MCF 10A (cell line): ENCODE measurements around the gene DLG2. TPM values are rescaled to one million over a fixed set of nuclear protein-coding genes. Genes with fewer than 3 reads are reported as not detected.
"Not testable (repeated sequence)": the region's sequence is repeated elsewhere in the genome, so short reads cannot be mapped to it uniquely, and the experiment has no call there.

Source experiments
- BruUV-seq: library from RNA; stranded (reverse); fragments of 400-500 nt; replicated peaks from 2 replicates; lab custom pipeline; 2021; lab: Mats Ljungman, UMichigan
- CTCF ChIA-PET: fragments of 300-600 bp; sonication (Branson Sonifier 250); formaldehyde crosslinking; extraction: SDS; loops from one replicate; lab custom pipeline; 2021; ENCODE audit warnings: antibody characterized with exemption, inconsistent platforms; lab: Yijun Ruan, JAX
- POLR2A ChIA-PET: fragments of 300-600, 350-650 bp; sonication (Branson Sonifier 250); formaldehyde crosslinking; extraction: SDS; loops from one replicate; lab custom pipeline; 2020; ENCODE audit warnings: antibody characterized with exemption, inconsistent platforms; lab: Yijun Ruan, JAX
- DNase-seq: peaks from one replicate; pipeline ENCODE4 v3.0.0-alpha.2; 2018; ENCODE audit not compliant: unreplicated experiment
- H3K27ac Mint-ChIP-seq: one replicate; pipeline ENCODE4 v1.8.0; 2022; ENCODE audit warnings: mild to moderate bottlenecking, low read depth, mixed read lengths; ENCODE audit not compliant: unreplicated experiment
- H3K27me3 Mint-ChIP-seq: one replicate; pipeline ENCODE4 v1.8.0; 2022; ENCODE audit warnings: mixed read lengths; ENCODE audit not compliant: insufficient read depth, unreplicated experiment
- H3K36me3 Mint-ChIP-seq: one replicate; pipeline ENCODE4 v1.8.0; 2022; ENCODE audit warnings: mild to moderate bottlenecking, moderate library complexity, mixed read lengths; ENCODE audit not compliant: insufficient read depth, unreplicated experiment
- H3K4me1 Mint-ChIP-seq: one replicate; pipeline ENCODE4 v1.8.0; 2022; ENCODE audit warnings: mixed read lengths; ENCODE audit not compliant: insufficient read depth, unreplicated experiment
- H3K4me3 Mint-ChIP-seq: one replicate; pipeline ENCODE4 v1.8.0; 2022; ENCODE audit warnings: mild to moderate bottlenecking, moderate library complexity, mixed read lengths; ENCODE audit not compliant: unreplicated experiment
- H3K9me3 Mint-ChIP-seq: one replicate; pipeline ENCODE4 v1.8.0; 2022; ENCODE audit warnings: mixed read lengths; ENCODE audit not compliant: unreplicated experiment
- intact Hi-C: fragments of 100-400 bp; cut with micrococcal nuclease; formaldehyde crosslinking; loops from 2 replicates; pipeline ENCODE4 v1.14.1; 2022
- total RNA-seq: library from RNA; stranded (reverse); gene quantifications from 2 replicates; pipeline ENCODE4 v1.2.3, GENCODE V29; 2022
- TF ChIP-seq, protein P1 (sequence below): fragments of 200-600 bp; IDR thresholded peaks from one replicate; pipeline ENCODE4 v1.8.0; 2022; ENCODE audit warnings: antibody characterized with exemption, mild to moderate bottlenecking; ENCODE audit not compliant: unreplicated experiment

DLG2 gene
- total RNA-seq, 1 experiment from 2014 or later: 0.26 TPM

DNA sequence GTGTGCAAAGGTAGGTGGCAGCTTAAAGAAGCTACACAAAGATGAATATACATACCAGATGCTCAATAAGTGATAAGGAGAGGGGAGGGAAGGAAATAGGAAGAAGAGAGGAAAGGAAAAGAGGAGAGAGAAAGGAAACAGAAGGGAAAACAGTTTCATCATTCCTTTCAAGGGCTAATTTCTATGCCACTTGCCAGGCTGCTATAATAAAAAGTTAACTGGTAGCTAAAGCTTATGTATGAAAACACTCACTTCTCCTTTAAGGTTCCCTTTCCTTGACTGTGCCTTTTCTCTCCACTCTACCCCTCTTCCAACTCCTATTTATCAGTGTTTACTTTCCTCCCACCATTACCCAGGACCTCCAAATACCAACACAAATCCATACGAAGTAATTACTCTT lies 347.9 kb downstream of the DLG2 start:
- Mint-ChIP-seq H3K4me1 (no peaks in the 10 kb centered on the region), H3K36me3 (no peaks in the 10 kb centered on the region), H3K9me3 (peaks cover 7% of the 10 kb centered on the region), H3K4me3 (no peak overlapping the region), H3K27me3 (peaks cover 15% of the 10 kb centered on the region), H3K27ac (no peak overlapping the region)
- intact Hi-C loops: no loop called here
- no peak for DNase-seq
- TF ChIP-seq, protein P1, sequence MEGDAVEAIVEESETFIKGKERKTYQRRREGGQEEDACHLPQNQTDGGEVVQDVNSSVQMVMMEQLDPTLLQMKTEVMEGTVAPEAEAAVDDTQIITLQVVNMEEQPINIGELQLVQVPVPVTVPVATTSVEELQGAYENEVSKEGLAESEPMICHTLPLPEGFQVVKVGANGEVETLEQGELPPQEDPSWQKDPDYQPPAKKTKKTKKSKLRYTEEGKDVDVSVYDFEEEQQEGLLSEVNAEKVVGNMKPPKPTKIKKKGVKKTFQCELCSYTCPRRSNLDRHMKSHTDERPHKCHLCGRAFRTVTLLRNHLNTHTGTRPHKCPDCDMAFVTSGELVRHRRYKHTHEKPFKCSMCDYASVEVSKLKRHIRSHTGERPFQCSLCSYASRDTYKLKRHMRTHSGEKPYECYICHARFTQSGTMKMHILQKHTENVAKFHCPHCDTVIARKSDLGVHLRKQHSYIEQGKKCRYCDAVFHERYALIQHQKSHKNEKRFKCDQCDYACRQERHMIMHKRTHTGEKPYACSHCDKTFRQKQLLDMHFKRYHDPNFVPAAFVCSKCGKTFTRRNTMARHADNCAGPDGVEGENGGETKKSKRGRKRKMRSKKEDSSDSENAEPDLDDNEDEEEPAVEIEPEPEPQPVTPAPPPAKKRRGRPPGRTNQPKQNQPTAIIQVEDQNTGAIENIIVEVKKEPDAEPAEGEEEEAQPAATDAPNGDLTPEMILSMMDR: no peak
- CTCF ChIA-PET: no interaction called here
- BruUV-seq: no TSS peak
- POLR2A ChIA-PET: no interaction called here

DNA sequence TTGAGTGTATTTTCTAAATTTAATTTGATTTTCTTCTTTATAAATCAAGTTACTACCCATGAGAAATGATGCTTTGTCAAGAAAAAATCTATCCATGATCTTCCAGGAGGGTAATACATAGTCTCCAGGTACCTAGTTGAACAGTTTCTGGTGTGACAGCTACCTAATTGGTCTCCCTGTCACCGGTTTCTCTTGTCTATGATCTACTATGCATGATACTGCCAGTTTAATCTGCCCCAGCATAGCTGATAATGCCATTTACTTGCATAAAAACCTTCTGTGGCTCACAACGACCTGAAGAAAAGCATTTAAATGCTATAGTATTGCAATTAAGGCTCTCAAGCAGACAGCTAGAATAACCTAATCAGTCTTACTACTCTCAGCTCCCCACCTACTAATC lies 349.5 kb downstream of the DLG2 start:
- Mint-ChIP-seq H3K36me3 (no peaks in the 10 kb centered on the region), H3K9me3 (peaks cover 7% of the 10 kb centered on the region), H3K4me3 (no peak overlapping the region), H3K27me3 (peaks cover 15% of the 10 kb centered on the region), H3K4me1 (no peaks in the 10 kb centered on the region), H3K27ac (no peak overlapping the region)
- no peak for DNase-seq
- POLR2A ChIA-PET: no interaction called here
- intact Hi-C loops: no loop called here
- TF ChIP-seq, protein P1: no peak
- CTCF ChIA-PET: no interaction called here
- BruUV-seq: no TSS peak

DNA sequence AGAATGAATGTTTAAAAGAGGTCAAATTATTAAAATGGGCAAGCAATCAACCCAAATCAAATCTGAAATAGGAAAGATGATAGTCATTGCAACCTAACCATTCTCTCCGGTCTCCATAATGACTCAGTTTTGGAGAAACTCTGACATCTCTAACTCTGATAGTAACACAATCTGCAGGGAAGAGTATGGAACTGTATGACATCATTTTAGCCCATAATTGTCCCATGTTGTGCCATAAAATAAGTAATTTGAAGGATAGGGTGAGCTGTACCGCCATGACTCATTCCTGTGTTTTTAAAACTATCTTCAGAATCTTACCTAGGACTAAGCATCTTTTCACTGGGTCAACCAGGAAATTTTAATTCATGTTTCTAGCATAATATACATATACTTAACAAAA lies 350.8 kb downstream of the DLG2 start:
- BruUV-seq: no TSS peak
- no peak for DNase-seq
- H3K9me3 Mint-ChIP-seq: peaks cover 7% of the 10 kb centered on the region
- CTCF ChIA-PET: interaction anchor here (0.7 kb wide), 1 partner anchor 30 kb away, joined by 3 read pairs; no protein-coding TSS in a partner anchor
- peaks cover 15% of the 10 kb centered on the region for H3K27me3 Mint-ChIP-seq
- POLR2A ChIA-PET: no interaction called here
- no peak overlapping the region for H3K4me3 Mint-ChIP-seq
- TF ChIP-seq, protein P1: no peak
- H3K27ac Mint-ChIP-seq: no peak overlapping the region
- intact Hi-C loops: no loop called here
- H3K4me1 Mint-ChIP-seq: no peaks in the 10 kb centered on the region
- no peaks in the 10 kb centered on the region for H3K36me3 Mint-ChIP-seq

DNA sequence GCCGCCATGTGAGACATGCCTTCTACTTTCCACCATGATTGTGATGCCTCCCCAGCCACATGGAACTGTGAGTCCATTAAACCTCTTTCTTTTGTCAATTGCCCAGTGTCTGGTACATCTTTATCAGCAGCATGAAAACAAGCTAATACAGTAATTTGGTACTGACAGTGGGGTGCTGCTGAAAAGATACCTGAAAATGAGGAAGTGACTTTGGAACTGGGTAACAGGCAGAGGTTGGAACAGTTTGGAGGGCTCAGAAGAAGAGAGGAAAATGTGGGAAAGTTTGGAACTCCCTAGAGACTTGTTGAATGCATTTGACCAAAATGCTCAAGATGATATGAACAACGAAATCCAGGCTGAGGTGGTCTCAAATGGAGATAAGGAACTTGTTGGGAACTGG lies 356.8 kb downstream of the DLG2 start:
- POLR2A ChIA-PET, DNase-seq, intact Hi-C loops, H3K4me1 Mint-ChIP-seq, H3K4me3 Mint-ChIP-seq, BruUV-seq, H3K27ac Mint-ChIP-seq, H3K27me3 Mint-ChIP-seq, CTCF ChIA-PET, H3K36me3 Mint-ChIP-seq: not testable (repeated sequence)
- H3K9me3 Mint-ChIP-seq: peaks cover 16% of the 10 kb centered on the region

DNA sequence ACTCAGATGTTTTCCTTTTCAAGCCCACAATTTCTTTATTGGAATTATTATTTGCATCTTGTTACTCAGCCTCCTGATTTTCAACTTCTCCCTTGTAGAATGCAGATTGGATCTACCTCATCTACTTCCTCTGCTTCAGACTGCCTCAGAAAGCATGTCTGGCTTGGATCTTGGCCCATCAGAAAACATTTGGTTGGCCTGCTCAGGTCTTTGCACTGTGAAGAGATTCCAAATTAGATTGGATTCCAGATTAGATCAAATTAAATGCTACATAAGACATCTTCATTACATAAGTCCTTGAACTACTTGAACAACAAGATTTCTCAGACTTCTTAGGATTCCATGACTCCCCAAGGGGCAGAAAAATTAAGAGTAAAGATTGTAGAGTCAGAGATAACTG lies 358.0 kb downstream of the DLG2 start:
- H3K9me3 Mint-ChIP-seq: peaks cover 16% of the 10 kb centered on the region
- intact Hi-C loops: no loop called here
- BruUV-seq: no TSS peak
- H3K27me3 Mint-ChIP-seq: no peaks in the 10 kb centered on the region
- no peak overlapping the region for H3K4me3 Mint-ChIP-seq
- CTCF ChIA-PET: no interaction called here
- no peak for DNase-seq
- no peaks in the 10 kb centered on the region for H3K4me1 Mint-ChIP-seq
- no peak overlapping the region for H3K27ac Mint-ChIP-seq
- TF ChIP-seq, protein P1: no peak
- POLR2A ChIA-PET: no interaction called here
- H3K36me3 Mint-ChIP-seq: no peaks in the 10 kb centered on the region
